ENCODE measurements around the gene SESN3.

- TF ChIP-seq CTCF (IDR thresholded peaks at IDR 0.05), result no peak
- no peak for TF ChIP-seq POLR2A (IDR thresholded peaks at IDR 0.05)
- no peak for TF ChIP-seq EP300 (IDR thresholded peaks at IDR 0.05)
Observed at GRCh38 chr11:95161248-95161647, 69.8 kb downstream of the SESN3 start.
